GM19099 (cell line): ENCODE results near the gene SLC22A16.

Source experiments
- POLR2A ChIP-seq: IDR thresholded peaks from 3 replicates; pipeline ENCODE4 v1.6.1; 2011; ENCODE audit warnings: low read depth; ENCODE audit not compliant: insufficient read length; ENCODE audit errors: extremely low read depth

The SLC22A16 gene

DNA sequence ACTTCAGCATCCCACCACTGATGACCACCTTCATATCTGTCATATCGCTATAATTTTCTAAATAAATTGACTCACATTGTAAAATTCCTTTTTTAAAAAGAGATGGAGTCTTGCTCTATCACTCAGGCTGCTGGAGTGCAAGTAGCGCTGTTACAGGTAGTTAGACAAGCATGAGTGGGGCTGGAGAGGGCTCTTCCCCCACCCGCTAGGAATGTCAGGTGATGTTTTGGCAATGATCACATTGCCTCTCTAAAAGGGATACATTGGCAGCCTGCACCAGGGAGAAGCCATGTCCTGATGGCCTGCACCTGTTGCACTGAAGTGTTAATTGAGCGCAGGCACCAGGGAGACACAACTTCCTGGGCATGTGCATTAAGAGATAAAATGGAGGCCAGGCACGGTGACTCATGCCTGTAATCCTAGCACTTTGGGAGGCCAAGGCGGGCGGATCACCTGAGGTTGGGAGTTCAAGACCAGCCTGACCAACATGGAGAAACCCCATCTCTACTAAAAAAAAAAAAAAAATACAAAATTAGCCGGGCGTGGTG, 16.9 kb upstream of the SLC22A16 start:
- no peak for TF ChIP-seq POLR2A

DNA sequence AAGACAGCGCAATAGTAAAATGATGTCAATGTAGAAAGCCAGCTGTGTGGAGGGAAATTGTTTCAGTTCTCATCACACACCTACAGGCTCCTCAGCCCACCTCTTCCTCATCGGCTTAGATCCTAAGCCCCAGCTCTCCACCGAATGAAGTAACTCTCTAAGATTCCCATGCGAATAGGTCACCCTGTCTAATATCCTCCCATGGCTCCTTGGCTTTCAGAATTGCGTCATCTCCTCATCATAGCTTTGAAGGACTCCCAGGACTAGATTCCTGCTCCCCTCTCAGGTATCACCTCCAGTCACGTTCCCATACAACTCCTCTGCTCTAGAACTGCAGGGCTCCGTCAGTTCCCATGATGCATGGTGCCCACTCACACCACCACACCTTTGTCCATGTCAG, 16.2 kb upstream of the SLC22A16 start:
- TF ChIP-seq POLR2A, result no peak

DNA sequence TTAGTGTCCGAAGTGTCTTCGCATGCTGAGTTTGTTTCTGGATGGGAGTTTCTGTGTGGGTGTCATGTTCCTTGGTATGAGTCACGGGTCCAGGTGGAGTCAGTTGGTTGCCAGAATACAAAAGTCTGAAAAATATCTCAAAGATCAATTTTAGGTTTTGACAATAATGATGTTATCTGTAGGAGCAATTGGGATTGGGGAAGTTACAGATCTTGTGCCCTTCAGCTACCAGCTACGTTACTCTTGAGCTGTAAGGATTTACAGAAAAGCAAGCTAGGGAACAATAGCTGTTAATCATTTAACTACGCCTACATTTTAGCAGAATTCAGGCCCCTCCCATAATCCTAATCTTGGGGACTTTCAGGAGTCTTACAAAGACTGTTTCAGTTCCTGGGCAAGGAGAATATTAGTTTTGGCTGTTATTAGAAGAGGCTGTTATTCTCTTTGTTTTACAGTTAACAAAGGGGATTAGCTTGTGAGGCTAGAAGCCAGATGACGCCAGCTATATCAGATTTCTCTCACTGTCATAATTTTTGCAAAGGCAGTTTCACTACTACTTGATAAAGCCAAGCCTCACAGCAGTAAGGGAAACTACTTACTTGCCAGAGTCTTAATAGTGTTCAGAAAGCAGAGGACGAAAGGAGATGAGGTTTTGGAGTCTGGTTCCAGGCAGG, 15.4 kb upstream of the SLC22A16 start:
- TF ChIP-seq POLR2A, result no peak

DNA sequence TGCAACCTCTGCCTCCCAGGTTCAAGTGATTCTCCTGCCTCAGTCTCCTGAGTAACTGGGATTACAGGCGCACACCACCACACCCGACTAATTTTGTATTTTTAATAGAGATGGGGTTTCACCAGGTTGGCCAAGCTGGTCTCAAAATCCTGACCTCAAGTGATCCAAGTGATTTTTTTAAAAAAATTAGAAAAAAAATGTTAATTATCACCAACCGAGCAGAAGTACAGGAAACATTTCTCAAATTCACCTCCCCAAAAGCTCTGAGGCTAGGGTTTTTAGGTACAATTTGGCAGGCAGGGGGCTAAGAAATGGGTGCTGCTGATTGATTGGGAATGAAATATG, 14.9 kb upstream of the SLC22A16 start:
- no peak for TF ChIP-seq POLR2A

DNA sequence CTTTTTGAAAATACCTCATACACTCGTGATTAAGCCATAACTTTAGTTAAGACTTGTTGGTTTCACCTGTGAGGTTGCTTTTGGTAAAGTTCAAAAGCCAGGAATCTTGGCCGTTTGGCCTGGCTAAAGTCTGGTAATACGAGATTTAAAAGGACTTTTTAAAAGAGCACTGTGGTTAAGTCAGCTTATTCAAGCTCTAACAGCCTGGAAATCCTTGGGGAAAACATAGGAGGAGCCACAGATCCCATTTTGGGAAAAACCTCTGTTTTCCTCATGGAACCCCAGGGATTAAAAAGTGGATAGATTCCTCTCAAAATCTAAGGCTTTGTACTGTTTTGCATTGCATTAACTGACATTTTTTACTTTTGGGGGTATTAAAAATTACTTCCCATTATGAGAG, 13.7 kb upstream of the SLC22A16 start:
- no peak for TF ChIP-seq POLR2A

DNA sequence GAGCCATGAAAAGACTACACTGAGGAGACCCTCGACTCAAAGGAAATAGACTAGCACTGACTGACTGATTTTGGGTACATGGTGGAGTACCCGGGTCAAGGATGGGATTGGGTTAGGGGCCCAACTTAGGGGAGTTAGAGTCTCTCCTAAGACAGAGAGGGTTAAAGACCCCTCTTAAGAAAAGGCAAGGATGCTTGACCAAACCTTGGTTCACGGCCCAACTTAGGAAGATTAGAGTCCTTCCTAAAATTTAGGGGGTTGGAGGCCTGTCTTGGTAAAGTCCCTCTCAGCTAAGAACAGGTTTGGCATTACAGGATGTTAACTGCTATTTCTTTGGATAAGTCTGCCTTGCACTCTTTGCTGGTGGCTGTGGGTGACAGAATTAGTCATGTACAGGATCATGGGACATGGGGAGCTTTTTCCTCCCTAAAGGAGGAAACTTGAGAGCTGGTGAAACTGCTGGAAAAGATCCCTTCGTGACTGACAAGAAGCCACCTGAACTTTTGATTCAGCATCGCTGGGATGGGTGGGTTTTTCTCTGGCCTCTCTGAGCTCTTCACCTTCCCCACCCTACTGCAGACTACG, 12.3 kb upstream of the SLC22A16 start:
- no peak for TF ChIP-seq POLR2A

DNA sequence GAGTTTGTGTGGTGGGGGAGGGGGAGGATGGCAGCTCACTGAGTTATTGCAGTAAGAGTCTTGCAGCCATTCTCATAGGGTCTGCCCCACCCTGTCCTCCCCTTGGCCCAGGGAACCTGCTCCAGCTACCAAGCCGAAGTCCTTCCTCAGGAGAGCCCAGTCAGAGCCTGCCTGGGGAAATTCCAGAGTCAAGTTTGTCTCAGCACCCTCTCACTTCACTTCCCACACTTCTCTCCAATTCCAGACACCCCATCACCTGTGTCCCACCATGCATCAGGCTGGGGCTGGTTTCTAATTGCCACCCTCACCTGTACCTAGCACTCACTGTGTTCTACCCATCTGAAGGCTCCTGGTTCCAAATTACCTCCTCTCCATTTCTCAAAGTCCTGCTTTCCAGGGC, 10.3 kb upstream of the SLC22A16 start:
- no peak for TF ChIP-seq POLR2A

DNA sequence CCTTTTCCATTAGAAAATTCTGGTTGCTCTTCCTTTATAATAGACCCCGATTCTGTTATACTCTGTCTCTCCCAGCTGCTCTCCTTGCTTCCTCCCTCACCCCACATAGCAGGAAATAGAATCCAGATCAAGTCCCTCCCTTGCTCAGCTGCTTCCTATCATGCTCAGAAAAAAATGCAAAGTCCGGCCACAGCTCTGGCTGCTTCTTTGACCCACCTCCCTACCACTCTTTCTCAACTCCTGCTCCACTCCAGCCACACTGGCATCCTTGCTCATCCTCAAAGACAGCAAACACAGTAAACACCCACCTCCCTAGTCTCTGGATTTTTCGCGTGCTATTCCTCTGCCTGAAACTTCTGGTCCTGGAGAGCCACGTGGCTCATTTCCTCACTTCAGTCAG, 9.1 kb upstream of the SLC22A16 start:
- TF ChIP-seq POLR2A, result no peak

DNA sequence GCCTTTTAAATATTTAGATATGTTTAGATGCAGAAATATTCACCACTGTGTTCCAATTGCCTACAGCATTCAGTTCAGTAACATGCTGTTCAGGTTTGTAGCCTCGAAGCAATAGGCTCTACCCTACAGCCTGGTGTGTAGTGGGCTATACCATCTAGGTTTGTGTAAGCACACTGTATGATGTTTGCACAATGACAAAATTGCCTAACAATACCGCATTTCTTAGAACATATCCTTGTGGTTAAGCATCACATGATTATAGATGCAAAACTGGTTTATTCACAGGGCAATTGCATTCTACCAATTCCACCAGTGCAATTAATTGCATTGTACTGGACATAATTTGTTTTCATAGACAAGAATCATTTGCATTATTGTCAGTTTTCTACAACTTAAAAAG, 7.9 kb upstream of the SLC22A16 start:
- no peak for TF ChIP-seq POLR2A

DNA sequence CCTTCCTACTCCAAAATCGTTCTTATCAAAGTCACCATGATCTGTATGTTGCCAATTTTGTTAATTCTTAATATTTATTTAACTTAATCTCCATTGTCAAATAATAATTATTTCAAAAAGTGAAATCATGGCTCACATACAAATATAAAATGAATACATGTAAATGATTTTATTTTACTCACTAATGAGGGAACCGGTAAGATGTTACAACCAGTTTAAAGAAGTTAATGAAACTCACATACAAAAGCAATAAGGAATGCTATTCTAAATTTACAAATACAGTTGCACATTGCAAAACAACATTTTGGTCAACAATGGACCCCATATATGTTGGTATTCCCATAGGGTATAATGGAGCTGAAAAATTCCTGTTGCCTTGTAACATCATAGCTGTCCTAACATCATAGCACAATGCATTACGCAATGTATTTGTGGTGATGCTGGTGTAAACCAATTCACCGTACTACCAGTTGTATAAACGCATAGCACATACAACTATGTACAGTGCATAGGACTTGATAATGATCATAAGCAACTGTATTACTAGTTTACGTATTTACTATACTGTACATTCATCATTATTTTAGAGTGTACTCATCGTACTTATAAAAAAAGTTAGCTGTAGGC, 6.5 kb upstream of the SLC22A16 start:
- no peak for TF ChIP-seq POLR2A

DNA sequence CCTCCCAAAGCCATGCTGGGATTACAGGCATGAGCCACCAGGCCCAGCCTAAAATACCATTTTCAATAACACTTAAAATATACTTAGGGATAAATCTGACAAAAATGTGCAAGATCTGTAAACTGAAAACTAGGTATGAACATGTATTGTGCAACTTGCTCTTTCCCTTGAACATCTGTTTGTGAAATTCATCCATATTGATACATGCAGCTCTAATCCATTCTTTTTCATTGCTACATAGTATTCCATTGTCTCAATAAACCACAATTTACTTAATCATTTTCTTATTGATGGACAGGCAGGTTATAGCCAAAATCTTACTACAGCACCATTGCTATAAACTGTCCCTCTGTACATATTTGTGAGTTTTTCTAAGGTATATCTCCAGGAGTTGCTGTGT, 4.7 kb upstream of the SLC22A16 start:
- TF ChIP-seq POLR2A, result no peak

DNA sequence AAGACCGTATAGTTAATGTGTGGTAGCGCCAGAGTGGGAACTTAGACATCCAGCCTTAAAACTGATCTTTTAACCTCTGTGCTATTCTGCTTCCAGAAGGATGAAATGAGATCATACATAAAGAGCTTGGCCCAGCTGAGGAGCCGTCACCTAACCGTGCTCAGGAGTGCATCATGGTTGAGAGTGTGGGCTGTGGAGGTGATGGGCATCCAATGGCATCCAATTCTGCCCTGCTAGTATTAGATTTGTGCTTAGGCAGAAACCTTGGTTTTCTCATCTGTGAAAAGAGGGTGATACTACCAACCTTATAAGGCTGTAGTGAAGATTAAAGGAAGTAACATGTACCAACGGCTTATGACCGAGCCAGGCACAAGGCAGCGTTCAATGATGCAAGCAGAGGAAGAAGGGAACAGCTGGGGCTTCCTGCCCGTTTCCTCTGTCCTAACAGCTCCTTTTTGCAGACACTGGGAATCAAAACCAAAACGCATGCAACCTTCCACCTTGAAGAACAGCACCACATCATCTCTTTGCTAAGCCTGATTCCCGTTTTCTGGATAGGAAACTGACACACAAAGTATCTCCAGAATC, 1.3 kb downstream of the SLC22A16 start:
- no peak for TF ChIP-seq POLR2A

DNA sequence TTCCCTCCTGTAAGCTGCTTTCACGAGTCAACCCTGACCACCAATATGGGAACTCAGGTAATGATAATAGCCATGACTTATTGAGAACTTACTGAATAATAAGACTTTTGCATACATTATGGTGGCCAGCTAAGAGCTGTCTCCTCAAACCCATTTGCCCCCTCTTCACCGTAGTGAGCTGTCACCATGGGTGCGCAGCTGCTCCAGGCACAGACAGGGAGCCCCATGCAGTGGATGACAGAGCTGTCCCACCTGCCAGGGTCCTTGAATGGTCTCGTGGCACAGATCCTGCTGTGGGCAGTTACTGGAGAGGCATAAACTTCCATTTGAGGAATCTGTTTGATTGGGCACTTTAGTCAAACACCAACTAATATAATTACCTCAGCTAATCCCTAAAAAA, 1.9 kb downstream of the SLC22A16 start:
- no peak for TF ChIP-seq POLR2A

DNA sequence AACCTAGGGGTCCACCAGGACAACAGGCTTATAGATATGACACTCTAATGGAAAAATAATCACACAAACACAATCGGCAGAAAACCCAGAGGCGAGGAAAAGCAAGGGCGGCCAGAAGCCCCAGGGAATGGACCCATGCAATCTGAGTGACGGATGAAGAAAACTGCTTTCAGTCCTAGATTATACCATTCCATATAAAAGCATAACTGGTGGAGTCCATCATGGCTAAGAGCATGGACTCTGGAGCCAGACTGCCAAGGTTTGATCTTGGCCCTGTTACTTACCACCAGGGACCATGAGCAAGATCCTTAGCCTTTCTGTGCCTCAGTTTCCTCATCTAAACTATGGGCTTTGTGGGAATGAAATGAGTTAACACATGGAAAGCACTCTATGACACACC, 3.7 kb downstream of the SLC22A16 start:
- TF ChIP-seq POLR2A, result no peak

DNA sequence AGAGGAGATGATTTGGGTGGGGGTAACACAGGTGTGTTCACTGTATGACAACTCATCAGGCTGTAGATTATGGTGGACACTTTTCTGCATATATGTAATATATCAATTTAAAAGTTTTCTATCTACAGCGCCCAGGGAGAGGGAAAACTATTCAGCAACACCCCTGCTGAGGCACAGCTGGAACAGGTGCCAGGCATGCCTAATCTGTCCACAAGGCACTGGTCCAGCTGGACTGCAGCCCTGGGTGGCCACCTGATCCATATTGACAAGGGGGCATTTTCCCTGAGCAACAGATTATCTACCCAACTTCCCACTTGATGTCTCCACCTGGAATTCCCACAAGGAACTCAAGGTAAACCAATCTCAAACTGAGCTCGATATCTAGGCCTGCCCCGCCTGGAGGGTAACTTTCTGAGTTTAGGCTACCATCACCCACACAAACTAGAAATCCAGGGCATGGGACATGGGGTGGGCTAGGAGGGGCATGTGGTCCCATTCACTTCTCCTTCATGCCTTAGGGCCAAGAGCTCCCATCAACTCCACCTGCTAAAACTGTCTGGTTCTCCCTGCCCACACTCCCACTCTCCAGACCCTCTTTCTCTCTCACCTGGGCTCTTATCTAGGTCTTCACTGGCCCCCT, 4.6 kb downstream of the SLC22A16 start:
- no peak for TF ChIP-seq POLR2A
